HepG2 (cell line): Measurements from ENCODE around the gene HS2ST1. TPM values are rescaled to one million over a fixed set of nuclear protein-coding genes. Genes with fewer than 3 reads are reported as not detected.

Source experiments
- ATAC-seq: fragments of 200-7000 bp; cut with Tn5 transposase; 3 replicates; pipeline ENCODE4 v1.9.1; 2020; ENCODE audit warnings: mild to moderate bottlenecking, moderate library complexity
- BruUV-seq: library from RNA; stranded (reverse); fragments of 400-500 nt; replicated peaks from 2 replicates; lab custom pipeline; 2021; lab: Mats Ljungman, UMichigan
- CTCF ChIA-PET: fragments of 300-600 bp; formaldehyde crosslinking; extraction: SDS; loops from one replicate; lab custom pipeline; 2021; ENCODE audit warnings: low total read pairs, inconsistent platforms, low intra/inter-chr PET ratio; lab: Yijun Ruan, JAX
- POLR2A ChIA-PET: fragments of 350-600 bp; sonication (Branson Sonifier 250); formaldehyde crosslinking; loops from one replicate; lab custom pipeline; 2020; ENCODE audit warnings: antibody characterized with exemption, inconsistent platforms; lab: Yijun Ruan, JAX
- DNase-seq: peaks from one replicate; pipeline ENCODE4 v3.0.0-alpha.2; 2015; ENCODE audit warnings: low spot score
- FAIRE-seq: peaks from 3 replicates; lab custom pipeline; 2011; peaks lifted over from hg19 to GRCh38; lab: Jason Lieb, UNC
- H2AFZ ChIP-seq: one replicate; pipeline ENCODE4 v1.6.1; 2011; ENCODE audit warnings: low read length, inconsistent platforms
- H3K27ac ChIP-seq: fragments of 300-600 bp; 3 replicates; pipeline ENCODE4 v1.8.0; 2011; ENCODE audit warnings: mixed run types, mild to moderate bottlenecking, mixed read lengths, low read length, inconsistent platforms; ENCODE audit not compliant: insufficient read depth; ENCODE audit errors: extremely low read length
- H3K27me3 ChIP-seq, 2 experiments: fragments of 200-600 bp in 1 of 2; 2 replicates in 1 of 2; 3 replicates in 1 of 2; pipeline versions ENCODE4 v1.6.0 to v1.8.0; 2011; ENCODE audit warnings: low read length in 2 of 2, mild to moderate bottlenecking in 2 of 2, moderate library complexity in 2 of 2, inconsistent platforms in 1 of 2; ENCODE audit not compliant: insufficient read depth in 2 of 2, control insufficient read depth in 1 of 2
- H3K36me3 ChIP-seq, 2 experiments: fragments of 200-600 bp in 1 of 2; replicated peaks in 1 of 2; 2 replicates in 1 of 2; 3 replicates in 1 of 2; pipeline versions ENCODE4 v1.5.1 to v1.8.0; 2011; ENCODE audit warnings: low read length in 2 of 2, inconsistent platforms in 1 of 2; ENCODE audit not compliant: insufficient read depth in 2 of 2, control insufficient read depth in 1 of 2
- H3K4me1 ChIP-seq: 2 replicates; pipeline ENCODE4 v1.5.1; 2012; ENCODE audit warnings: low read length, inconsistent platforms; ENCODE audit not compliant: insufficient read depth
- H3K4me2 ChIP-seq: 2 replicates; pipeline ENCODE4 v1.6.0; 2011; ENCODE audit warnings: low read depth, low read length, inconsistent platforms
- H3K4me3 ChIP-seq, 3 experiments: fragments of 200-600 bp in 1 of 3; sonication (generic), shearing (Covaris generic) in 1 of 3; replicated peaks in 1 of 3; 2 replicates each; pipeline ENCODE4 v1.5.1; 2011 to 2016; ENCODE audit warnings: low read length in 3 of 3, inconsistent platforms in 2 of 3, low read depth in 2 of 3, mild to moderate bottlenecking in 2 of 3, control low read depth in 1 of 3, mixed read lengths in 1 of 3; ENCODE audit not compliant: insufficient read depth in 1 of 3
- H3K79me2 ChIP-seq: one replicate; pipeline ENCODE4 v1.6.1; 2011; ENCODE audit warnings: low read length, inconsistent platforms; ENCODE audit not compliant: insufficient read depth
- H3K9ac ChIP-seq: 2 replicates; pipeline ENCODE4 v1.6.0; 2011; ENCODE audit warnings: mild to moderate bottlenecking, low read depth, low read length, inconsistent platforms; ENCODE audit not compliant: insufficient read depth
- H3K9me3 ChIP-seq: 2 replicates; pipeline ENCODE4 v1.5.1; 2012; ENCODE audit warnings: mild to moderate bottlenecking, low read length
- H4K20me1 ChIP-seq: 2 replicates; pipeline ENCODE4 v1.6.0; 2011; ENCODE audit warnings: inconsistent platforms, mild to moderate bottlenecking, low read length, moderate library complexity; ENCODE audit not compliant: insufficient read depth
- JUN ChIP-seq: sonication (generic); formaldehyde crosslinking; IDR thresholded peaks from 2 replicates; pipeline ENCODE4 v1.4.0; 2020; ENCODE audit warnings: mild to moderate bottlenecking, missing genetic modification reagents
- SMAD3 ChIP-seq: sonication (generic); formaldehyde crosslinking; IDR thresholded peaks from 2 replicates; pipeline ENCODE4 v1.4.0; 2020; ENCODE audit warnings: missing genetic modification reagents
- ZMYM4 ChIP-seq: sonication (generic); formaldehyde crosslinking; IDR thresholded peaks from 2 replicates; pipeline ENCODE4 v1.8.1; 2023; ENCODE audit warnings: mild to moderate bottlenecking, missing genetic modification reagents
- WGBS: methylation state at CpG from one replicate; pipeline ENCODE4 v1.1.6; 2017; ENCODE audit warnings: low lambda C conversion rate; 5-methylcytosine and 5-hydroxymethylcytosine counted together
- in situ Hi-C: cut with HindIII; loops from 2 replicates; pipeline ENCODE4 v1.10.0; 2017; ENCODE audit warnings: low pct_unique_long_range_greater_than_20kb; ENCODE audit not compliant: extremely low pct_ligation_motif_present
- intact Hi-C: fragments of 100-400 bp; cut with micrococcal nuclease; formaldehyde crosslinking; loops from one replicate; pipeline ENCODE4 v1.10.0; 2022; ENCODE audit not compliant: unreplicated experiment
- polyA plus RNA-seq, 8 experiments: library from polyadenylated mRNA; depleted of rRNA in 3 of 8; stranded (reverse) in 7 of 8; unstranded in 1 of 8; fragments of >200 nt; fragmentation: Illumina TruSeq in 4 of 8; extraction: Trizol in 4 of 8; gene quantifications; 2 replicates each; pipeline versions ENCODE4 v1.2.1 to v1.2.3, GENCODE V29; 2011 to 2016; ENCODE audit warnings: low read depth in 4 of 8, missing spikeins in 1 of 8, mixed read lengths in 1 of 8; ENCODE audit not compliant: insufficient read depth in 1 of 8
- total RNA-seq, 5 experiments: library from RNA; depleted of rRNA; stranded (reverse); fragments of >200 nt; fragmentation: Illumina TruSeq; extraction: Trizol; gene quantifications; 2 replicates each; pipeline ENCODE4 v1.2.3, GENCODE V29; 2016; ENCODE audit warnings: low read depth in 1 of 5
- TF ChIP-seq, protein P1 (sequence below): sonication (generic); formaldehyde crosslinking; IDR thresholded peaks from 2 replicates; pipeline ENCODE4 v1.8.0; 2022; ENCODE audit warnings: missing genetic modification reagents, mild to moderate bottlenecking, inconsistent platforms, borderline replicate concordance
- TF ChIP-seq, protein P2 (sequence below): IDR thresholded peaks from 2 replicates; pipeline ENCODE4 v1.6.1; 2012; ENCODE audit warnings: inconsistent platforms
- TF ChIP-seq, protein P3 (sequence below): sonication (generic); formaldehyde crosslinking; IDR thresholded peaks from 2 replicates; pipeline ENCODE4 v1.4.0; 2020; ENCODE audit warnings: missing genetic modification reagents, borderline replicate concordance

Gene HS2ST1
- total and polyA plus RNA-seq, 2 of the 13 experiments (the other 11 are each of a cell fraction or from before 2014, with no cell fraction given) = 22.1 to 58.7 TPM

DNA sequence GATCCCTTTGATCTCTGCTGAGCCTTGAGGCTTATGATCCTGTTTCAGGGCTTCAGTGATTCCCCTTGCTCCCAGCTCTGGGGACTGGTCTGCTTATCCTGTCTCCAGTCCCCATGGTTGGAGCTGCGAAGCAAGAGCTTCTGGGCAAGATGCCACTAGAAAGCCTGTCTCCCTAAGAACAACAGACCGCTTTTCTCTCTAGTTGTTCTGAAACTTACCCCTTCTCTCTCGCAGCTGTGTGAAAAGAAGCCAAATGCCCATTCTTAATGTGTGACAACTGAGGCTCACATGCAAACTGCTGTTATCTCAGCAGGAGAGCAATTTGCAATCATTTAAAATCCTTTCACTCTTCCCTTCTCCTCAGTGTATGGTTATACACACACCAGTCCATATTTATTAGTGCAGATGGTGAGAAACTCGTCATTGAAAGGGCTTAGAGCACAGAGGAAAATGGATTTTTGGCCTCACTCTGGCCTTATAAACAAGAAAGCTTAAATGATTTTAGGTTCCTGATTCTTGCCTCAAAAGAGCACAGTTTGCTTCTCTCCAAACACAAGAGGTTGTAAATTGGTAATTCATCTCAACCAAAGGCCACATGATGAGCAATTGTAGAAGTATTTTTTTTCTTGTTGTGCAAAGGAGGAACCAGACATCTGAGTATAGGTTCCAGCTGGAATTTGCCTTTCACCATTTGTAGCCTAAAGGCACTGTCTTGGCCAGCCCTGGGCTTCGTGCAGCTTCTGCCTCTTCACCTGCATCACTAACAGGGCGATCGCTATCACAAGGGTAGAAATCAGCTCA is 235.0 kb downstream of the HS2ST1 start (continued):
- TF ChIP-seq, protein P1, sequence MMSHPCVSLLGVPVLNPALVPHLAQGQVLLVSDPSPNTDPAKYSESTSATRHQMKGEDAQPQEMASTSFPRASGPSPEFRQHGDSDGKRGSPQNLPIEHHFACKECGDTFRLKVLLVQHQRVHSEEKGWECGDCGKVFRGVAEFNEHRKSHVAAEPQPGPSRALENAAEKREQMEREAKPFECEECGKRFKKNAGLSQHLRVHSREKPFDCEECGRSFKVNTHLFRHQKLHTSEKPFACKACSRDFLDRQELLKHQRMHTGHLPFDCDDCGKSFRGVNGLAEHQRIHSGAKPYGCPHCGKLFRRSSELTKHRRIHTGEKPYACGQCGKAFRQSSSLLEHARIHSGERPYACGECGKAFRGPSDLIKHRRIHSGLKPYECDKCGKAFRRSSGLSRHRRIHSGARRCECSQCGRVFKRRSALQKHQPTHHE (CRISPR knock-in tag) = no peak

DNA sequence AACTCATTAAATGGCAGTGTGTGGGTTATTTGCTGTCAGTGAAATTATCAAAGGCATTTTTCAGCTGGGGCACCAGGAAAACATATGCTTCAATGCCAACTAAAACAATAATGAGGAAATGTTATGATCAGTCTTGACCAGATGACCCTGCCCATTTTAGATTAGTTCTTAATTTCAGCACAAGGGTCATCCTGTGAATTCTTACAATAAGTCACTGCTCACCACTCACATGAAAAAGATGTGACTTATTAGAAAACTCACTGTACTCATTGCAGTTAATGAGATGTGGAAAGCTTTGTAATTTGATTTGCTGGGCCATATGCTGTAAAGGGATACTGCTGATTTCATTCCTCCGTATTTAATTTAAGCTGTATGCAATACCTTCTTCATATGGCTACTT is 235.7 kb downstream of the HS2ST1 start:
- in situ Hi-C loops = no loop called here
- Histone ChIP-seq H3K4me1 (no peaks in the 10 kb centered on the region), H3K9ac (no peak overlapping the region), H3K4me2 (no peak overlapping the region), H3K27me3 (peaks cover 1 to 4% of the 10 kb centered on the region in 2 experiments; a peak in 3 of 5 replicates), H3K79me2 (no peaks in the 10 kb centered on the region), H4K20me1 (no peaks in the 10 kb centered on the region), H2AFZ (no peak overlapping the region), H3K4me3 (no peak overlapping the region), H3K27ac (no peak overlapping the region), H3K36me3 (no peaks in the 10 kb centered on the region), H3K9me3 (no peaks in the 10 kb centered on the region)
- no peak for DNase-seq
- WGBS = 12% methylated on average over 1 of the region's 1 CpG
- no peak for FAIRE-seq
- ATAC-seq = no peak
- no TSS peak for BruUV-seq
- no peak for TF ChIP-seq SMAD3
- no peak for TF ChIP-seq JUN (CRISPR knock-in tag)
- TF ChIP-seq, protein P2, sequence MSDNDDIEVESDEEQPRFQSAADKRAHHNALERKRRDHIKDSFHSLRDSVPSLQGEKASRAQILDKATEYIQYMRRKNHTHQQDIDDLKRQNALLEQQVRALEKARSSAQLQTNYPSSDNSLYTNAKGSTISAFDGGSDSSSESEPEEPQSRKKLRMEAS = no peak
- TF ChIP-seq, protein P3, sequence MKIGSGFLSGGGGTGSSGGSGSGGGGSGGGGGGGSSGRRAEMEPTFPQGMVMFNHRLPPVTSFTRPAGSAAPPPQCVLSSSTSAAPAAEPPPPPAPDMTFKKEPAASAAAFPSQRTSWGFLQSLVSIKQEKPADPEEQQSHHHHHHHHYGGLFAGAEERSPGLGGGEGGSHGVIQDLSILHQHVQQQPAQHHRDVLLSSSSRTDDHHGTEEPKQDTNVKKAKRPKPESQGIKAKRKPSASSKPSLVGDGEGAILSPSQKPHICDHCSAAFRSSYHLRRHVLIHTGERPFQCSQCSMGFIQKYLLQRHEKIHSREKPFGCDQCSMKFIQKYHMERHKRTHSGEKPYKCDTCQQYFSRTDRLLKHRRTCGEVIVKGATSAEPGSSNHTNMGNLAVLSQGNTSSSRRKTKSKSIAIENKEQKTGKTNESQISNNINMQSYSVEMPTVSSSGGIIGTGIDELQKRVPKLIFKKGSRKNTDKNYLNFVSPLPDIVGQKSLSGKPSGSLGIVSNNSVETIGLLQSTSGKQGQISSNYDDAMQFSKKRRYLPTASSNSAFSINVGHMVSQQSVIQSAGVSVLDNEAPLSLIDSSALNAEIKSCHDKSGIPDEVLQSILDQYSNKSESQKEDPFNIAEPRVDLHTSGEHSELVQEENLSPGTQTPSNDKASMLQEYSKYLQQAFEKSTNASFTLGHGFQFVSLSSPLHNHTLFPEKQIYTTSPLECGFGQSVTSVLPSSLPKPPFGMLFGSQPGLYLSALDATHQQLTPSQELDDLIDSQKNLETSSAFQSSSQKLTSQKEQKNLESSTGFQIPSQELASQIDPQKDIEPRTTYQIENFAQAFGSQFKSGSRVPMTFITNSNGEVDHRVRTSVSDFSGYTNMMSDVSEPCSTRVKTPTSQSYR (CRISPR knock-in tag) = no peak
- no peak for TF ChIP-seq ZMYM4 (CRISPR knock-in tag)
- ChIA-PET CTCF (no interaction called here), POLR2A (no interaction called here)
- intact Hi-C loops = no loop called here
